Measurements from ENCODE around the gene BABAM1.
"Not testable (repeated sequence)": the region's sequence is repeated elsewhere in the genome, so short reads cannot be mapped to it uniquely, and the experiment has no call there.

Gene BABAM1

DNA sequence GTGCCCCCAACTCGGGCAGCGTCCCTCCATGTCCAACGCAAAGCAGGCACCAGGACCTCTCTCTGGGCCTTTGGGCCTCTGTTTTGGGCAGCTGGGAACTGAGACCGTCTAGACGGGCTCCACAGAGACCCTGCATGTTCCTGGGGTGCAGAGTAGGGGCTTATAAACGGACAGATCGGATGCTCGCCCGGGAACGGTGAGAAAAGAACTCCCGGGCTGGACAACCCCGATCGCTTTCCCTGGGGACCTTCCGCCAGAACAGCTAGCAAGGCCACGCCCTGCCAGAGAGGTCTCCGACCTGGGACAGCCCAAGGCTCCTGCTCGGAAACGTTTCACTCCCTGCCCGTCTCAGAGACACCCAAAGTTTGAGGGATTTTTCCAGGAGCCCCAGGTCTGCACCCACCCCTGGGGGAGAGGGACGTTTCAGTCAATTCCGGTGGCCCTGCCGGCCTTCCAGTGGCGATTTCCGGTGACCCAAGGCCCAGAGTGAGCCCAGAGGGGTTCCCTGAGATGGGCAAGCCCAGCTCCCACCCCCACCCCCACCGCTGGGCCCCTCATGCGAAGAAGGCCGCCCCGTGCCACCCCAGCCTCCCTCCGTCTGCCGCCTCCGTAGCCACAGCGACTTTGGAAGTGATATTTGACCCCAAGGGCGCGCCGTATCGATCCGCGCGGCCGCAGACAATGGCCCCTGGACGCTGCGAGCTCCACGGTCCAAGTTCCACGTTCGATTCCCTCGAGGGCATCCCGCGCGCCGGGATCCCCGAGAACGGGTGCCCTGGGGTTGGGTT lies 23.2 kb upstream of the BABAM1 start:
- no peak for DNase-seq (ENCODE audit: low spot score)

DNA sequence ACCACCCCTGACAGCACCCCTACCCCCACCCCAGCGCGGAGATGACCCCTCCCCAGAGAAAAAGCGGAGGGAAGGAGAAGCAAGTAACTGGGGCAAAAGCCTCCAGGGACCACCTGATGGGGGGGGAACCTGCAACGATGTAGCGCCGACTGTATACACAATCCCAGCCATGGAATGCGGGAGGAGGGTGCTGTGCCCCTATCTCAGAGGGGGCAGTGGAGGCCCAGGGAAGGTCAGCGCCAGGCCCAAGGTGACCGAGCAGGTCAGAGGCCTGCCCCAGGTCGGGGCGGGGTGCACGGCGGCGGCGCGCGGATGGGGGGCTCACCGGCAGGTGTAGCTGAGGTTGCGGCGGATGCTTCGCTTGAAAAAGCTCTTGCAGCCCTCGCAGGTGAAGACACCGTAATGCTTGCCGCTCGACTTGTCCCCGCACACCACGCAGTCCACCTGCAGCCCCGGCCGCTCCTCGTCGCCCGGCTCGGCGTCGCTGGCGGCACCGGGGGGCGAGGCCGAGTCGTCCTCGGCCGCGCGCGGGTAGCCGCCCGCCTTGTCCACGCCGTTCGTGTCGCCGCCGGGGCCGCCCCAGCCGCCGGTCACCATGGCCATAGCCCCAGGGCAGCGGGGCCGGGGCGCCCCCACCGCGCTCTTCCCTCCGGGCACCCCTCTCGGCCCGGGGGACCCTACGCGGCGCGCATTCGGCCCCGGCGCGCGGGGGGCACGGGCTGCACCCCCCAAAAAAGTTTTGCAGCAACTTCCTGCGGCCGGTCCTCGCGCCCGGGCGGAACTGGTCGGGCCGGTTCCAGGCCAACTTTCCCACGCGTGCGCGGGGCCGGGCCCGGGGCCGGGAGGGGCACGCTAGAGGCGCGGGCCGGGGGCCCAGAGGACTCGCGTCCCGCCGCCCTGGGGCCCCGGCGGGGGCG lies 22.4 kb upstream of the BABAM1 start:
- peak; percentile 36 for DNase-seq (ENCODE audit: low spot score)

DNA sequence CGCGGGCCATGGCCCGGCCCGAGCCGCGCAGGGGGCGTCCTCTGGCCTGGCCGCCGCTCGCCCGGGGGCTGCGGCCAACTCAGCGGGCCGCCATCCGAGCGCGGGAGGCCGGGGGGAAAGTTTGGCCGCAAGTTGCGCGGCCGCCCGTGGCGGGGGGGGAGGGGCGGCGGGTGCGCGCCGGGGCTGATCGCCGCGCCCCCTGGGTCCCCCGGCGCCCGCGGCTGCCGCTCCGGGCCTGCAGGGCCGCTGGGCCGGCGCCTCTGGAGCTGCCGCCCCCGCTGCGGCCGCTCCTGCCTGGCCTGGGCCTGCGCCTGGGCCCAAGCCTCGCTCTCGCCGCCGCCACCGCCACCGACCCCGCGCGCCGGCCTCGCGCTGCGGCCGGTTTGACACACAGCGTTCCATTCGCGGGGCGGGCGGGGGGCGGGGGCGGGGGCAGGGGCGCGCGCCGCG lies 21.7 kb upstream of the BABAM1 start, which contains the start of gene NR2F6:
Gene NR2F6, minus strand, starts transcription at position 385 of the 450 bp plus-strand sequence. CDS start 699 bp downstream, outside the sequence.
- peak; percentile 65 for DNase-seq (ENCODE audit: low spot score)

DNA sequence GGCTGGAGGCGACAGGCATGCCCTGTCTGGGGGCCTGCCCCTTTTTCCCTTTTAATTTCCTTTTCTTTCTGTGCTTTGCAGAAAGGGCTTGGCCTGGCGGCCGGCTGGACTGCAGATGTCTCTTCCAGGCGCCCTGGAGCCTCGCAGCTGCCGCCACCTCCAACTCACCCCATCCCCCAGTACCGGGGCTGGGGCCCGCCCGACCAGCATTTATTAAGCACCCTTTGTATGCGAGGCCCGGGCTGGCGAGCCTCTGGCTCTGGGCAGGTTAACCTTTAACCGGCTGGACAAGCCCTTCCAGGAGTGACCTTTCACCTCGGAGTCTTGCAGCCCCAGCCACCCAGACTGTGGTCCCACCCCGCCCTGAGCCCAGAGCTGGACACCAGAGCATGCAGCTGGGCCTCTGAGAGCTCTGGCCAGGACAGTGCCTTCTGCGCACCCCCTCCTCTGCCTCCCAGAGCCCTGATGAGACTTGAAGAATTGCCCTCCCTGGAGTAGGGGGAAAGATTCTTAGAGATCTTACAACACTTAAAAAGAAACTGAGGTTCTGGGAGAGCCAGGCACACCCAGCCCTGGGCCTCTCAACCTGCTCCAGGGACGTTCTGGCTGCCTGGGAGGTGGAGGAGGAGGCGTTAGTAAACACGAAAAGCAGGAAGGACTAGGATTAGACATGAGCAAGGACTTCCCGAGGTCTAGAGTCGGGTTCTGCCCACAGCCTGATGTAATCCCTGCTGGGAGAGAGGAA lies 20.4 kb upstream of the BABAM1 start:
- DNase-seq (ENCODE audit: low spot score), result no peak

DNA sequence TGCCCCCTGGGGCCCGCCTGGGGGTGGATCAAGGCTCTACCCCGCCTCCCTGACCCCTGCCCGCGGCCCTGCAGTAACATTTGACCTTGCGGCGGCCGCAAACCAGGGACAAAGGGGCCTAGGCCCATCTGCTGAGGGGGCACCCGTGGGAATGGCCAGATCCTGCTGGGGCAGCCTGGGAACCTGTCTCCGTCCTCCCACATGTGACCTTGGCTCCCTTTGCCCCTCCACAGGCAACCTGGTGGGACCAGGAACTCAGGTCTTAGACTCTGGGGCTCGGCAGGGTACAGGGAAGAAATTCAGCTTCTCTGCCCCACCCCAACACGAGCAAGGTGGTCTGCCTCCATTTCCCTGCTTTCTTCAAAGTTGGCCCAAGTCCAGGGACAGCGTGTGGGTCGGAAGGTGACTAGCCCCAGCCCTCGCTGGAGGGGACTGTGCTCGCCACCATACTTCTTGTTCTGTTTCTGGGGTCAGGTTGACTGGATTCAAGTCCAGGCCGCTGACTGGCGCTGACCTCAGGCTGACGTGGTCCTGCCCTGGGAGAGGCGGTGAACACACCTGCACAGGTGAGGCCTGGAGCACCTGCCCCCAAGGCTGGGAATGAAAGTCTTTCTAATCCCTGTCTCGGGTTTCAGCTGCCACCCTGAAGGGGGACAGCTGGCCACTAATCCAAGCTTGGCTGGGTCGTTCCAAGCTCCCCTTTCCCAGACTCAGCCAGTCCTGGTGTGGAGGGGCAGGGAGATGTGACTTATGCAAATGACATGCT lies 19.0 kb upstream of the BABAM1 start:
- DNase-seq (ENCODE audit: low spot score), result no peak

DNA sequence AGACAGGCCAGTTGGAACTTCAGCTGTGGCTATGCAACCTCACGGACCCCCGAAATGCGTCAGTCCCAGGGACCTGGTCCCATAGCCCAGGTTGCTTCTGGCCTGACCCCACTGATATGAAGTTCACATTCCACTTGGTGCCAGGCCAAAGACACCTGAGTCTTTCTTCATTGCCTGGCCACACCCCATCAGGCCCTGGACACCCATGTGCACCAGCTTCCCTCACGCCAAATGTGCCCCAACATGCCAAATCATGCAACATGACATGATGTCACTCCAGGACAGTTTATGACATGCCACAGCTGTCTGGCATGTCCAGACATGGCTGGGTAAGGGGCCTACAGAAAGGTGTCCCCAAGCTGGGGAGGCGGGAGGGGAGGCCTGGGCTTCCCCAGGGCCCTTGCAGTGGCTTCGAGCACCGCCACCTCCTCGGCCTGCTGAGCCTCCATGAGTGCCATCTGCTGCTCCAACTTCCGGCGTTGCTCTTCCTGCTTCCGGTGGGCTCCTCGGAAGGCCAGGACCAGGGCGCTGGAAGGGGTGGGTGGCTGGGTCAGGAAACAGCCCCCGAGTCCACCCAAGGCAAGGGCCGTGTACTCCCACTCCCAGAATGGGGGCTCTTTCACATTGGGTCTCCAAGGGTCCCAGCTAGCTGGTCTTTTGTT lies 17.2 kb upstream of the BABAM1 start:
- DNase-seq (ENCODE audit: low spot score), result no peak

DNA sequence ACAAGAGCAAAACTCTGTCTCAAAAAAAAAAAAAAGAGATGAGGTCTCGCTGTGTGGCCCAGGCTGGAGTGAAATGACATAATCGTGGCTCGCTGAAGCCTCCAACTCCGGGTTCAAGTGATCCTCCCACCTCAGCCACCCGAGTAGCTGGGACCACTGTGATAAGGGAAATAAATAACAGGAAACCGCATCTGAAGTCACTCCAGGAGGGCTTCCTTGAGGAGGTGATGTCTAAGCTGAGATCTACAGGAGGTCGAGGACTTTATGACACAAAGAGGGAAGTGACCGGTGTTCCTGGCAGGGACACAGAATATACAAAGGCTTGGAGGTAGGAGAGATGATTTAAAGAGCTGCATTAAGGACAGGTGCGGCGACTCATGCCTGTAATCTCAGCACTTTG lies 12.6 kb upstream of the BABAM1 start:
- DNase-seq (ENCODE audit: low spot score), result no peak

DNA sequence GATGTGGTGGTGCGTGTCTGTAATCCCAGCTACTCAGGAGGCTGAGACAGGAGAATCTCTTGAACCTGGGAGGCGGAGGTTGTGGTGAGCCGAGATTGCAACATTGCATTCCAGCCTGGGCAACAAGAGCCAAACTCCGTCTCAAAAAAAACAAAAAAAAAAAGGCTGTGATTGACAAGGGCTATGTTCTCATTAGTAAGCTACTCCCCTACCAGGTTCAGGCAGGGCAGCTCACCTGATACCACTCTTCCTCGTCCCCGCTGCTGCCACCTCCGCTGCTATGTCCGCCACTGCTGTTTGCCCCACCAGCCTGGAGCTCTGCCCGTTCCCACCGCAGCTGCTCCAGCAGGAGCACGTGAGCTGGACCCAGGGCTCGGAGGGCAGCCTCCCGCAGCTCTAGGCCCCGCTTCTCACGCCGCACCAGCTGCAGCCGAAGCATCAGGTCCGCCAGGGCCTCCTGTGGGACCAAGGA lies 12.1 kb upstream of the BABAM1 start:
- no peak for DNase-seq (ENCODE audit: low spot score)

DNA sequence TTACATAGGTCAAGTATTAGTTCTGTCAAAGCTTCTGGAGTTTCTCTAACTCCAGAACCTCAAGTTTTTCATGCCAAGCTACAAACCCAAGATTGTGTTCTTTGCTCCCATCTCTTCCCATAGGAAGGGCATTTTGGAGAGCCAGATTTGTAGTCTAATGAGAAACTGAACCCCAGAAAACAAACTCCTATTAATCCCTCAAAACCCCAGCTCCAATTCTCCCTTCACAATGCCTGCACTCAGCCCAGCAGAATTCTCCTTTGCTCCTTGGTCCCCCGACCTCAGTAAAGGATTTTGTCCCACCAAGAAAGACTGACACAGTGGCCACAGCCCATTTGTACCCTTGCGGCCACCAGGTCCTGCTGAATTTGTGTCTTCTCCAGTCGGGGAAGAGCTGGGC lies 11.1 kb upstream of the BABAM1 start:
- no peak for DNase-seq (ENCODE audit: low spot score)

DNA sequence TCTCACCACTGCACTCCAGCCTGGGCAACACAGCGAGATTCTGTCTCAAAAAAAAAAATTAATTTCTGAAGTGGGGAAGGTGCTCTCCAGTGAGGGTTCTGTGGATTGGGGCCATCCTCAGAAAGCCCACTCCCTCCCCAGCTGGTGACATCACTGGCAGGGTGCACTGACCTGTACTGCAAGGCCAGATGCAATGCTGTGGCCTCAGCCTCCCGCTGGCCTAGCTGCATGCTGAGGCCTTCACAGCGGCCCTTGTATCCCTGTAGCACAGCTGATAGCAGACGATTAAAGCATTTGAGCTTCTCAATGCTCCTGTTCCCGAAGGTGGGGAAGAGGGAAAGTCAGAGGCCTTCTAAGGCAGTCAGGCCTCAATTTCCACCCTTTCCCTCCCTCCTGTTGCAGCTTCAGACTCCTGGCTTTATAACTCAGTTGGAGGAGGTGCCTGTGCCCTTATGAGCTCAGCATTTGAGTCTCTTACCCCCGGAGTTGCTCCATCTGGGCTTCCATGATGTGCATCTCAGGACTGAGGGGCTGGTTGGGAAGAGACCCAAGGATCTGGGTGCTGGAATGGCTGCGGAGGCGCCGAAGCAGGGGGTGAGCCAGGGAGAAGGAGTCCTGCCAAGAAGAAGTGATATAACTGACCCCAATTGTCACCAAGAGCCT lies 8.0 kb upstream of the BABAM1 start:
- no peak for DNase-seq (ENCODE audit: low spot score)

DNA sequence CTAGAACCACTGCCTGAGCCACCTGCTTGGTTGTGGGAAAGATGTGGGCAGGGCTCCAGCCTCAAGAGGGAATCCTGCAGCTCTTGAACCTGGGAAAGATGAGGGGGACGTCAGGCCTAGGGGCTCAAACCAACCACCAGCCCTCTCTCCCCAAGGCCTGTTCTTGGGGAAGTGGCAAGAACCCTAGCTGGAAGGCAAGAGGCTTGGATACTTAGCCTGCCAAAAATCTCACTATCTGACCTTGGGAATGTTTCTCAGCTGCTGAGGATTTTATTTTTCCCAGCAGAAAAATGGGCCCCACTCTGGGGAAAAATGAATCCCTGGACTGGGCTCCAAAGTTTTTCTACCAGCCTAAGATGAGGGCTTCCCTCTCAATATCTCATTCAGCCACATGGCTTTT lies 7.3 kb upstream of the BABAM1 start:
- DNase-seq (ENCODE audit: low spot score), result no peak

DNA sequence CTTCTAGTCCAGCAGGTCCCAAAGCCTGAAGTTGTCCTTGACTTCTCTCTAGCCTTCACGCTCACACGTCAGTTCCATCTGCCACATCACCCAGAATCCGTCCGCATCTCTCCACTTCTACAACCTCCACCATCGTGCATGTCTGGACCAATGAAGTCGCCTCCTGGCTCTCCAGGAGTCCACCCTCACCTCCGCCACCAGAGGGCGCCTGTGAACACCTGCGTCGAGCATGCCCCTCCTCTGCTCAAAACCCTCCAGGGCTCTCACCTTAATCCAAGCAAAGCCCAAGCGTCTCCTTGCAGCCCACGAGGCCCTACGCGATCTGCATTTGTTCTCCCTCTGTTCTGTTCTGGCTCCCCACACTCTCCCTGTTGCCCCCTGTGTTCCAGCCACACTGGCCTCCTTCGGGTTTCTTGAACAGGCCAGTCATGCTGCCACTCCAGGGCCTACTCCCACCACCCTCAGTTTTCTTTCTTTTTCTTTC lies 6.4 kb upstream of the BABAM1 start:
- DNase-seq (ENCODE audit: low spot score), result peak; percentile 92

DNA sequence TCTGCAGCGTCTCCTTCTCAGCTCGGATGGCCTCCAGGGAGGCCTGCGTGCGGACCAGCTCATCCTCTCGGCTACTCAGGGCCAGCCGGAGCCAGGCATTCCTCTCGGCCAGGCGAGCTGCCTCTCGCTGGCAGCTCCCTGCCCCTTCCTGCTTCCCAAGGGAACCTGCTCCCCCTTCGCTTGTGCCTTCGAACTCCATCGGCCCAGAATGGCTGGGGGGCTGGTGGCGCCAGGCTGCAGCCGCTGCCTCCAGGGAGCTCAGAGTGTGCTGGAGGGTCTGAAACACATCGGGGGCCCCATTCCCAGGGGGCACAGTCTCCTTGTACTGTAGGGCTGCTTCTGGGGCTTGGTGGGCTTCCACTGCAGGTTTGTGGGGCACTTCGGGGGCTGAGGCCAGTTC lies 4.7 kb upstream of the BABAM1 start:
- DNase-seq (ENCODE audit: low spot score), result no peak

DNA sequence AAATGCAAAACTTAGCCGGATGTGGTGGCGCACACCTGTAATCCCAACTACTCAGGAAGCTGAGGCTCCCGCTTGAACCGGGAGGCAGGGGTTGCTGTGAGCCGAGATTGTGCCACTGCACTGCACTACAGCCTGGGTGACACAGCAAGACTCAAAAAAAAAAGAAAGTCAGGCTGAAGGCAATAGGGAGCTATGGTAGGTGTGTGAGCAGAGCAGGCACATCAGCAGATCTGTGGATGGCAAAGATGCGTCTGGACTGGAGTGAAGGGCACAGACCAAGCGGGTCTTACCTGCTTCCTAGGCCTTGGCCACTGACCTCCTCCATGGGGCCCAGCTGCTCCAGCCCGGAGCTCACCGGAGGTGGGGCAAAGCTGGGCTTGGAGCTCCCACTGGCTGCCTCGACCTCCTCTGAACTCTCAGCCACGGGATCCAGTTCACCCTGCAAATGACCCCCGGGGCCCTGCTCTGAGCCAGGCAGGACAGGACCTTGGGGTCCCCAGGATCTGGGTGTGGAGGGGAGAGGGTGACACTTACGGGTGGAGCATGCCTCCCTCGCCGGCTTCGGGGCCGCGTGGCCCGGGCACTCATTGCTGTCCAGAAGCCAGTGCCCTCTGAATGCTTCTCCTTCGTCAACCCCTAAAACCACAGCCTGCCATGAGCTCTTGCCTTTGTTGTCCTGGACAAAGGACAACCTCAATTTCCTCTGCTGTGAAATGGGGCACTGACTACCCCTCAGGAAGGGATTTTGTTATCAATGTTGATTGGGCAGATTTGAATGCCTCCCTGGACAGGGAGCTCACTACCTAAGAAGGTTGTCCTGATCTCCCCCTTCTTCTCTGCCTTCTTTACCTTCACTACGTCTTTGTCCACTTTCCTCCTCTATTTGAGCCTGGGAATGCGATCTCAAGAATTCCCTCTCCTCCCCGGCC lies 3.3 kb upstream of the BABAM1 start:
- DNase-seq (ENCODE audit: low spot score), result no peak

DNA sequence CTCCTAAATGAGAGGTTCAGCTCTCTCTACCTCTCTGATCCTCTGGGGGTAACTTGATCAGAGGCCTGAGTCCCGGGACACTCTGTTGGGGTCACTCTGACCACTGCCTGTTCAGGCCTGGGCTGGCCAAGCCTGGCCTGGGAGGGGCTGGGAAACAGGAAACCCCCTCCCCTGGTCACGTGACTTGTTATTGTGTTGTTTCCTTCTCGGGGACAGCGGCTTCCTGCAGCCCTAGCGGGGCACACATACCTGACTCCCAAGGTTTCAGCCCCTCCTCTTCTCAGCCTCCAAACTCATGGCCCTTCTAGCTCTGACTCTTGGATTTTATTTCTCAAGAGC lies 2.6 kb upstream of the BABAM1 start, which contains the start of gene USHBP1:
Gene USHBP1, minus strand, starts transcription at position 105 of the 339 bp plus-strand sequence. CDS start 446 bp downstream, outside the sequence.
- DNase-seq (ENCODE audit: low spot score), result no peak

DNA sequence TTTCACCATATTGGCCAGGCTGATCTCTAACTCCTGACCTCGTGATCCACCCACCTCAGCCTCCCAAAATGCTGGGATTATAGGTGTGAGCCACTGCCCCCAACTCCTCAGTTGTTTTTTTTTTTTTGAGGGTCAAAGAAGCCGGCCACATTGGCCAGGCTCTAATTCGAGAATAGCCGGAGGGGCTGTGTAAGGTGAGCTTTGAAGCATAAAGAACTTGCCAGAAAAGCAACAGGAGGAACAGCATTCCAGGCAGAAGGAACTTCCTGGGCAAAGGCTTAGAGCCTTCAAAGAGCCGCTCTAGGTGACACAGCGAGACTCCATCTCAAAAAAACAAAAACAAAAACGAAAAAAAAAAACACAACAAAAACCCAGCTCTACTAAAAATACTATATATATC lies 1.2 kb upstream of the BABAM1 start:
- no peak for DNase-seq (ENCODE audit: low spot score)

DNA sequence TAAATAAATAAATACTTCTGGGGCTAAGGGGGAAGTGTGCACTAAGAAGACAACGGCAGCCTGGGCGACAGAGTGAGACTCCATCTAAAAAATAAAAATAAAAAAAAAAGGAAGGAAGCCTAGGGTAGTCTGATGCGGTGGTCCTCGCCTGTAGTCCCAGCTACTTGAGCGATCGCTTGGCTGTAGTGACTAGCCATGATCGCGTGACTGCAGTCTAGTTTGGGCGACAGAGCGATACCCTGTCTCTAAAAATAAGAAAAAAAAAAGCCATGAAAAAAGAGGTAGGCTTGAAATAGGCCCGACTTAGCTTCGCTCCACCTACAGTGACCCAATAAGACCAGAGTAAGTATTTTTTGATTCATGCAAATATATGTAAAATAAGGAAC lies 661 bp upstream of the BABAM1 start:
- no peak for DNase-seq (ENCODE audit: low spot score)

DNA sequence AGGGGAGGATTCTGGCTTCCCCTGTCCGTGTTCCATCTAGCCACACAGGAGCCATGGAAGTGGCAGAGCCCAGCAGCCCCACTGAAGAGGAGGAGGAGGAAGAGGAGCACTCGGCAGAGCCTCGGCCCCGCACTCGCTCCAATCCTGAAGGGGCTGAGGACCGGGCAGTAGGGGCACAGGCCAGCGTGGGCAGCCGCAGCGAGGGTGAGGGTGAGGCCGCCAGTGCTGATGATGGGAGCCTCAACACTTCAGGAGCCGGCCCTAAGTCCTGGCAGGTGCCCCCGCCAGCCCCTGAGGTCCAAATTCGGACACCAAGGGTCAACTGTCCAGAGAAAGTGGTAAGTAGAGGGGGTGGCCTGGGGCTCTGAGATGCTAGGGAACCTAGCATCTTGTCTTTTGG lies 1.5 kb downstream of the BABAM1 start:
- no peak for DNase-seq (ENCODE audit: low spot score)

DNA sequence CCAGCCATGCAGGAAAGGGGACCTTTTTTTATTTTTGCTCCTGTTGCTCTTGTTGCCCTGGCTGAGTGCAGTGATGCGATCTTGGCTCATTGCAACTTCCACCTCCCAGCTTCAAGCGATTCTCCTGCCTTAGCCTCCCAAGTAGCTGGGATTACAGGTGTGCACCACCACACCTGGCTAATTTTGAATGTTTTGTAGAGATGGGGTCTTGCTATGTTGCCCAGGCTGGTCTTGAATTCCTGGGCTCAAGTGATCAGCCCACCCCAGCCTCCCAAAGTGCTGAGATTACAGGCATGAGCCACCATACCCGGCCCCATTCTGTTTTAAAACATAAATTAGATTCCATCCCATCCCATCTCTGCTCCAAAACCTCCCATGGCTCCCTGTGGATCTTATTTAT lies 7.6 kb downstream of the BABAM1 start:
- DNase-seq (ENCODE audit: low spot score), result not testable (repeated sequence)

Data from germinal center (tissue), 1 donor.